GM19372 (cell line): Measurements from ENCODE around the gene TNRC6A.
"Not testable (repeated sequence)": the region's sequence is repeated elsewhere in the genome, so short reads cannot be mapped to it uniquely, and the experiment has no call there.

Source experiments
- ATAC-seq: cut with Tn5 transposase; IDR thresholded peaks from one replicate; pipeline ENCODE4 v1.9.1; 2021; ENCODE audit warnings: mild to moderate bottlenecking, low read depth, moderate library complexity; ENCODE audit not compliant: unreplicated experiment

The TNRC6A gene

DNA sequence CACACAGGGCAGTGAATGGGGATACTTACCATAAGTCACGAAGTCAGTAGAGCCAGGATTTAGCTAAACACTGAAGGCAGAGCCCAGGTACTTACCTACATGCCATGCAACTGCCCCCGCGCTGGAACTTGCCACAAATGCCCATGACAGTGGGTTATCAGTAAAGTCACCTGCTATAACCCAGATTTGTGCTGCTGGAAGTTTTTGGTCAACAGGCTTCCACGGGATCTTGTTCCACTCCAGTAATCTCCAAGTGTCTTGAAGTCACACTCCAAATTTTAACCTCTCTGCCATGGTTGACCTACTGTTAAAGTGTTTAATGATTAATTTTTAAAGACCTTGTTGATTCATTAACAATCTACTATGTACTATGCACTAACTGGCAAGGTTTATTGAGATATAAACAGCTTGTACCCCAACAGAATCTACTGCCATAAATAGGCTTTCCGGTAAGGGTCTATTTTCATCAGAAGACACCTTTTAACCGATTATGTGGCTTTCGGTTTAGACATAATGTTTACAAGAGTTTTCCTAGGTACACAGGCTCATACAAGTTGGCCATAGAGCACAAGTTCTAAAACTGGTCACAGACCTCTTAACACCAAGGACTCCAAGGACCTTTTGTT is 110.0 kb downstream of the TNRC6A start:
- no peak for ATAC-seq

DNA sequence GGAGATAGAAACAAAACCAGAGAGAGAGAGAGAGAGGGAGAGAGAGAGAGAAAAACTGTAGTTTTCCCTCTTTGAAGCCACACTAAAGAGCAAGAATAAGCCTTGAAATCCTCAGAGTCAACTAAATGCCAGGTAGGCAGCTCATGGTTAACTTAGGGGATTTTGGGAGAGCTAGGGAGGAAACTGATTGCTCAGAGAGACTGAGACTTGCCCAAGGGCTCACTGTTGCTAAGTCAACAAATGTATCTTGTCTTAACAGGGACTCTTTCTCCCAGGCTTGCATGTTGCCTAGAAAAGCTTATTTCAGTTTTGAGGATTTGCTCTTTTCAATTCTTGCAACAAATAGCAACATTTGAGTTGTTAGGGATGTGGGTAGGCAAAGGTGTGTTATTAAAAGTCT is 111.8 kb downstream of the TNRC6A start:
- no peak for ATAC-seq

DNA sequence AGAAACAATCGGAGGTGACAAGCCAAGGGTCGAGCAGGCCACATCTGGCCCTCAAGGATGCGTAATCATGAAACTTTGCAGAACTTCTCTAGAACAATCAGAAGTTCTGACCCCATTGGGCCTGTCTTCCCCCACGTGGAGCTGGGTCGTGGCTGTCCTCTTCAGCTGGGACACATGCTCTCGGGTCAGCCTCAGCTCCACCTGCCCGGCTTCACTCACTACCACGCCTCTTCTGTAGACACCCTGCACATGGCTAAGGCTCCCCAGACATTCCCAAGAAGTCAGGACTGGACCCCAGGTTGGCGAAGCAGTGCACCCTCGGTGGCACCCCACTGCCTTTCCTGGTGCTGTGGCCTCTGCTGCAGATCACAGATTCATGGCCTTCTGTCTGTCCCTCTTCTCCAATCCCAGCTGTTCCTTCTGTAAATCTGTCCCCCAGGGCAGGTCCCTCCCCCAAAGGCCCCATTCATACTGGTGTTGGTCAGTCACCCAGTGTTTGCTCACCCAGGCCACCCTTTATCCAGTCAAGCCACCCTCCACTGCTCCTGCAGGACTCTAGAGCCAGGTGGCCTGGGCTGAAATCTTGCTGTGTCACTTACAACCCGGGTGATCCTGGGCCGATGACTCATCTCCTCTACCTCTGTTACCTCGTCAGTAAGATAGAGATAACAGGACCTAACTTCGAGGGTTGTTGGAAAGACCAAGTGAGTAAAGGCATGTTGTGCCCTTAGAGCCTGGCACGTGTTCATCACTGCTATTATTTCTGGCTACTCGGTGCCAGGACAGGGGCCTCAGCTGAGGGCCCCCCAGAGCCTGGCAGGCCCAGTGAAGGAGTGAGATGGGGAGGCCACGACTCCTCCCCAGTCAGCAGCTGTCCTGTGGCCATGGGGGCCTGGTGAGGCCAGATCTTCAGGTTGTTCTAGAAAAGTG is 114.9 kb downstream of the TNRC6A start:
- no peak for ATAC-seq

DNA sequence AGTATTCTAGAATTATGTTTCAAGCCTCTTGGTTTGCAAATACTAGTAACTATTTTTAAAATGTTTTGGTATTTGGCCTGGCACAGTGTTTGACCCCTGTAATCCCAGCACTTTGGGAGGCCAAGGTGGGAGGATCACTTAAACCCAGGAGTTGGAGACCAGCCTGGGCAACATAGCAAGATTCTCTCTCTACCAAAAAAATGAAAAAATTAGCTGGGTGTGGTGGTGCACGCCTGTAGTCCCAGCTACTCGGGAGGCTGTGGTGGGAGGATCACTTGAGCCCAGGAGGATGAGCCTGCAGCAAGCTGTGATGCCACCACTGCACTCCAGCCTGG is 115.5 kb downstream of the TNRC6A start:
- ATAC-seq = not testable (repeated sequence)

DNA sequence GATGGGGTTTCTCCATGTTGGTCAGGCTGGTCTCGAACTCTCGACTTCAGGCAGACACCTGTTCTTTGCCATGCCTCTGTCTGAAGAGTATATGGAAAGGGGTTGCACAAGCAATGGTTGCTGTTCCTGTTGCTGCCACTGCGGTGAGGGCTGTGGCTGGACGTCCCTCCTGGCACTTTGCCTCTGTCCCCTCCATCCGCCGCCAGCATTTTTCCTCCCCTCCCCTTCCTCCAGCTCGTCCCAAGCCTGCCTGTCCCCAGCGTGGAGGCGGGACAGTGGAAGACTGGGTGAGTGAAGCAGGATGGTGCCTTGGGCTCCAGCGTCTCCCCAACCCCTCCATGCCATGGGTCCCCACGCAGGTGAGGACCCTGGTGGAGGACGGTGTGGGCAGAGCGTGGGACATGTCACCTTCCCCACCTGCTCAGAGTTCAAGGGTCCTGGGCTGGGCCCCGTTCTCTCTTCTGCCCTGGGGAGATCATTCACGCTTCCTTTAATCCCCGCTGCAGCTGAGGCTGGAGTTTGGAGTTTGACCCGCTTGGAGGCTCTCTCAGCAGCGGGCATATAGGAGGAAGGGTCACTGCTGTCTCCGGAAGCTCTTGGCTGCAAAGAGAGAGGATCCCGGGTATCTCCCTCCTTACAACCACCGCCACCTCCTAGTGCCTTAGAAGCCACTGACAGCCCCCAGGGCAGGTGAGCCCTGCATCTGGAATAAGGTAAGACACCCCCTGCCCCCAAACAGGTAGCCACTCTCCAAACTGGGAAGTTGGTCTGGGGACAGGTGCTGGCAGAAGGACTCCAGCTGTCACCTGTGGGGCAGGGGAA is 116.5 kb downstream of the TNRC6A start, which contains the start of gene SLC5A11:
Gene SLC5A11, plus strand, starts transcription at position 238 of the 822 bp plus-strand sequence. CDS start 12,681 bp downstream, outside the sequence.
- ATAC-seq = no peak

DNA sequence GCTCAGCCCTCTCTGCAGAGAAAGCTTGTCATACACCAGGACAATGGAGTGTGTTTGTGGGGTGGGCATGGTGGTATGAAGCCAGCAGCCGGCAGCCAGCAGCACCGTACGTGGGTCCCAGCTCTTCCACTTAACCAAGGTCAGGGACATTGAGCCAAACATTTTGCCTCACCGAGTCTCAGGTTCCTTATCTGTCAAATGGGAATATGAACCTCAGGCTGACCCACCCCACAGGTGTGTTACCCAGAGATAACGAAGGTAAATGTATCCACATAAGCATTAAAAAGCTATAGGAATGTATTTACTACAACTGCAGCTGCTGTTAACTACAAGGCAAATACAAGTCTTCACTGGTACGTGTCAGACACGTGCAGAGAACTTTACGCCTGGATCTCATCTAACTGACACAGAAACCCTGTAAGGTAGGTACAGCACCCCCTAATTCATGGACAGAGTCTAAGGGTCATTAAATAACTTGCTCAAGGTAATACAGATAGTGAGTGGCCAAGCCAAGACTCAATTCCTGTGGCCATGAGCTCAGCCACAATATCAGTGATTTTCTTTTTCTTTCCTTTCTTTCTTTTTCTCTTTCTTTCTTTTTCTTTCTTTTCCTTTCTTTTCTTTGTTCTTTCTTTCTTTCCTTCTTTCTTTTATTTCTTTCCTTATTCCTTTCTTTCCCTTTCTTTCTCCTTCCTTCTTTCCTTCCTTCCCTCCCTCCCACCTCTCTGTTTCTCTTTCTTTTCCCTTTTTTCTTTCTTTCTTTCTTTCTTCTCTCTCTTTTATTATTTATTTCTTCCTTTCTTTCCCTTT is 117.3 kb downstream of the TNRC6A start:
- no peak for ATAC-seq

DNA sequence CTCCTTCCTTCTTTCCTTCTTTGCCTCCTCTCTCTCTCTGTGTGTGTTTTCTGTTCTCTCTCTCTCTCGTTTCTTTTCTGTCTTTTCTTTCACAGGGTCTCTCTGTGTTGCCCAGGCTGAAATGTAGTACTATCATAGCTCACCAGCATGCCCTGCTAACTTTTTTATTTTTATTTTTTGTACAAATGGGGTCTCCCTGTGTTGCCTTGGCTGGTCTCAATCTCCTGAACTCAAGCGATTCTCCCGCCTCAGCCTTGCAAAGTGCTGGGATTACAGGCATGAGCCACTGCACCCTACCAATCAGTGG is 117.9 kb downstream of the TNRC6A start:
- no peak for ATAC-seq

DNA sequence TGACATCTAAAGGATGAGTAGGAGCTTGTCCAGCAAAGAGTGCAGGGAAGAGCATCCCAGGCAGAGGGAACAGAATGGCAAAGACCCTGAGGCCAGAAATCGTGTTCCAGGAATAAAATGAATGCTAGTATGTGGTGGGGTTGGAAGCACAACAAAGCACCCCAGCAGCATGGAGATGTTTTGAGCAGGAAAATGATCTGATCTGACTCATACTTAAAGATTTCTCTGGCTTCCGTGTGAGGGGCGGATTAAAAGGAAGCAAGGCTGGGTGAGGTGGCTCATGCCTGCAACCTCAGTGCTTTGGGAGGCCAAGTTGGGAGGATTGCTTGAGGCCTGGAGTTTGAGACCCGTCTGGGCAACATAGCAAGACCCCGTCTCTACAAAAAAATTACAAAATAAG is 118.6 kb downstream of the TNRC6A start:
- ATAC-seq = no peak

DNA sequence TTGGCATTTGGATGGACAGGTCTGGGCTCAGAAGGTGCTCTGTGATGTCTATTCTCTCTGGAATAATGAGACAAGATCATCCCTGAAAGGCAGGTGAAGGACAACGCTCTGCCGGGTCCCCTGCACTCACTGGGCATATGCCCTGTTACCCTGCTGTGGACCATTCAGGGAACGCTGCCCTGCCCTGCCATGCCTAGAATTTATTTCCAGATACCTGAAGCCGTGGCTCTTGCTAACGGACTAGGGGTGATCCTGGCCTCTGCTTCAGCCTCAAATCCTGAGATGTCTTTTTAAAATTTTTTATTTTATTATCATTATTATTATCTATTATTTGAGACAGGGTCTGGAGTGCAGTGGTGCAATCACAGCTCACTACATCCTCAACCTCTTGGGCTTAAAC is 120.2 kb downstream of the TNRC6A start:
- no peak for ATAC-seq

DNA sequence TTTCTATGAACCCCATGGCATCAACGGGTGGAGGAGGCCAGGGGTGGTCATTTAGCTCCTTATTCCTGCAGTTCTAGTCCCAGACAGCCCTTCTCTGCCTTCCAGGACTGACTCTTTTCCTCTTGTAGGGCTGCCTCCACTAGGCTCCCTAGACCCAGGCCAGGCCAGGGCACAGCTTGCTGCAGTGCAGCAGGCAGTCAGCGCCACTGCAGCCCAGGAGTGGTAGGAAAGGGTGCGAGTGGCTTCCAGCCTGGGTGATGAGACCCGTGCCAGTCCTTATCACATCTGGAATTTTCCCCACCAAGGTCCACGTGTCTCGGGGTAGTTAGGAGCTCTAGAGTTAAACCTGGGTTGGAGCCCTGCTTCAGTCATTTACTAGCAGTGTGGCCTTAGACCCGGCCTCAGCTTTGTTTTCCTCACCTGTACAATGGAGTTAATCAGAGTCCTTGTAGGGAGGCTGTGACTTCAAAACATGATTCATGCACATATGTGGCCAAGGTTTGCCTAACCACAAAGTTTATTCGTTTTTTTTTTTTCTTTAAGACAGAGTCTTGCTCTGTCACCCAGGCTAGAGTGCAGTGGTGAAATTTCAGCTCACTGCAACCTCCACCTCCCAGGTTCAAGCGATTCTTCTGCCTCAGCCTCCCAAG is 121.0 kb downstream of the TNRC6A start:
- ATAC-seq = no peak

DNA sequence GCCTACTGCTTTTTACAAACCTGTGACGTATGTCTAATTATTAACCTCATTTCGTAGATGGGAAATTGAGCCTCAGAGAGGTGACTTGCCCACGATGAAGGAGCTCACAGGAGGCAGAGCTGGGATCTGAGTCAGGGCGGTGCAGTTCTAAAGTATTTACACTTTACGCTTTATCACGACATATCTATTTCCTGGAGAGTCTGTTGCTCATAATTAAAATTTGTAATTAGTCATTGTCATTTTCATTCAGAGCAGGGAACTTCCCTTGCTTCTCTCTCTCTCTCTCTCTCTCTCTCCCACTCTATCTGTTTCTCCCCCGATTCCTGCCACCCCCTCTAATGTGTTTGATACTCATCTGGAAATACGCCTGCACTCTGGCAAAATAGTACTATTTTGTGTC is 122.2 kb downstream of the TNRC6A start:
- ATAC-seq = no peak

DNA sequence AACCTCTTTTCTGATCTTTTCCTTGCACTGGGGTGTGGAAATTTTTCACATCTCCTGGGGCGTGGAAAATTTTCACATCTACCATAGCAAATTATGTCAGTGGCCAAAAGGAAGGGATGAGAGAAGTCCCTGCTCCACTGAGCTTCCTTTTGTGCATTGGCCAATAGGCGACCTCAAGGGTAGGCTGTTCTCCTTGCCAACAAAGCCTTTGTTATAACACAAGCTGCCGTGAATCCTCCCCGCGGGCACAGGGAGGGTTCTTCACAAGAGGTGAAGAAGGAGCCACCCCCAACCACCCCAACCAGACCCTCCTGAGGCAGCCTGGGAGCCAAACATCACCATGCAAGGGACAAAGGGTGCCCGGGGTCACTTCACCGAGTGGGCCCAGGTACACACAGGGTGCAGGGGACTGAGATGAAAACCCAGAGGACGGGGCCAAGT is 122.8 kb downstream of the TNRC6A start:
- ATAC-seq = no peak

DNA sequence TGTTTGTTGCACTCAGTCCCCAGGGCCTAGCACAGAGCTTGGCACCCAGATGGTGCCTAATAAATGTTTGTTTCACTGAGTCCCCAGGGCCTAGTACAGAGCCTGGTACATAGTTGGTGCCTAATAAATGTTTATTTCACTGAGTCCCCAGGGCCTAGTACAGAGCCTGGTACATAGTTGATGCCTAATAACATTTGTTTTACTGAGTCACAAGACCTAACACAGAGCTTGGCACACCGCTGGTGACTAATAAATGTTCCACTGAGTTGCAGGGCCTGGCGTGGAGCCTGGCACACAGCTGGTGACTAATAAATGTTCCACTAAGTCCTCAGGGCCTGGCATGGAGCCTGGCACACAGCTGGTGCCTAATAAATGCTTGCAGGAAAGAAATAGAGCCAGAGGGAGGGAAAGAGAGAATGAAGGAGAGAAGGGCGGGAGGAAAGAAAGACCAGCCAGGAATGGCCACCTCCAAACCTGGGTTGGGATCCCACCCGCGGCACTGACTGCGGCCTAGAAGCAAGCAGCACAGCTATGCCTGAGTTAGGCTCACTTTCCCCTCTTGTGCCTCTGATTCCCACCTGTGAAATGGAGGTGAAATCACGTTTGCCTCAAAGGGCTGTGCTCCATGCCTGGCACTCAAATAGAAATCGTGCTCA is 123.8 kb downstream of the TNRC6A start:
- ATAC-seq = no peak

DNA sequence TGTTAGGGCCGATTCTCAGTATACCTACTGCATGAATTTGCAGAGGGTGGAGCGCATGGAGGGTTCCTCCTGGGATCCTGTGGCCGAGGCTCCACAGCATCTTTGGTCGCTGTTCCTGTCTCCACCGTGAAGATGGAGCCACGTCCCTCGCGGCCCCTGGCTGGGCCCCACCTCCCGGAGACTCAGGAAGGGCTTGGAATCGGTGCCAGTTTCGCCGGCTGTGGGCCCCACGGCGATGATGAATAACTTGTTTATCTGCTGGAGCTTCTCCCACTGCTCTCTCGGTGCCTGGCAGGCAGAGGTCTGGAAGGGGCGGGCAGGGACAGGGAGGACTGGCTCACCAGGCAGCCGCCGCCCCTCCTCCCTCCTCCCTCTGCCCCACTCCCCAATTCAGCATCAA is 124.4 kb downstream of the TNRC6A start:
- no peak for ATAC-seq

DNA sequence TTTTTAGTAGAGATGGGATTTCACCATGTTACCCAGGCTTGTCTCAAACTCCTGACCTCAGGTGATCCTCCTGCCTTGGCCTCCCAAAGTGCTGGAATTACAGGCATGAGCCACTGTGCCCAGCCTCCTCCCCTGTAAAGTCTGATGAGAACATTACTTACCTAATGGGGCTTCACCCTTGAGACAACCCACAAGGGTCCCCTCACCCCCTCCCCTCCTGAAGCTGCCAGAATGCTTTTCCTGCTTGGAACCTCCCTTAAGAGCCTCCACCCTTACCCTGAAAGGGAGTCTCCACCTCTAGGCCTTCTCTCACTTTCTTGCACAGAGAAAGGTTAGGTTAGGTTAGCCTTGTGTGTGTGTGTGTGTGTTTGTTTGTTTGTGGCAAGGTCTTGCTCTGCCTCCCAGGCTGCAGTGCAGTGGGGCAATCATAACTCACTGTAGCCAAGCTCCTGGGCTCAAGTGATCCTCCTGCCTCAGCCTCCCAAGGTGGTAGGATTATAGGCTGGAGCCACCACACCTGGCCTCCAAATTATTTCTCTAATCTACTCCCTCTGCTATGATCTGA is 125.2 kb downstream of the TNRC6A start:
- ATAC-seq = no peak

DNA sequence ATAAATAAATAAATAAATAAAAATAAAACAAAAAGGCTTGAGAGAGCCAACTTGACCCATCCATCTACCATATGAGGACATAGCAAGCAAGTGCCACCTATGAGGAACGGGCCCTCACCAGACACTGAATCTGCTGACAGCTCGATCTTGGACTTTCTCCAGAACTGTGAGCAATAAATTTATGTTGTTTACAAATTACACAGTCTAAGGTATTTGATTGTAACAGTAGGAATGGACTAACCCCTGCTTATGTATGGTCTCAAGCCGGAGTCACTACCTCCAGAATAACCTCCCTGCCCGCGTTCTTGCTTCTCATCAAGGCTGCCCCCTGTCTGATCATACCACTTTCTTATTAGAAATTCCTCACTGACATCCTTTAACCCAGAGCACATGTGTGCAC is 126.2 kb downstream of the TNRC6A start:
- ATAC-seq = no peak

DNA sequence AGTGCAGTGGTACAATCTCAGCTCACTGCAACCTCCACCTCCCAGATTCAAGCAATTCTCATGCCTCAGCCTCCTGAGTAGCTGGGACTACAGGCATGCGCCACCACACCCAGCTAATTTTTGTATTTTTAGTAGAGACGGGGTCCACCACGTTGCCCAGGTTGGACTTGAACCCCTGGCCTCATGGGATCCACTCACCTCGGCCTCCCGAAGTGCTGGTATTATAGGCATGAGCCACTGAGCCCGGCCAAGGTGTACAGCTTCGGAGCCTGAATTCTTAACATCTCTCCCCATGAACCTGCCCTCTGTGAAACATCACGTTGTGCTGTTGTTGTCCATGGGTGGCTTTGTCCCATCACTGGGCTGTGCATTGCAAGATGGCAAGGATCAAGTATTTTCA is 127.4 kb downstream of the TNRC6A start:
- not testable (repeated sequence) for ATAC-seq

DNA sequence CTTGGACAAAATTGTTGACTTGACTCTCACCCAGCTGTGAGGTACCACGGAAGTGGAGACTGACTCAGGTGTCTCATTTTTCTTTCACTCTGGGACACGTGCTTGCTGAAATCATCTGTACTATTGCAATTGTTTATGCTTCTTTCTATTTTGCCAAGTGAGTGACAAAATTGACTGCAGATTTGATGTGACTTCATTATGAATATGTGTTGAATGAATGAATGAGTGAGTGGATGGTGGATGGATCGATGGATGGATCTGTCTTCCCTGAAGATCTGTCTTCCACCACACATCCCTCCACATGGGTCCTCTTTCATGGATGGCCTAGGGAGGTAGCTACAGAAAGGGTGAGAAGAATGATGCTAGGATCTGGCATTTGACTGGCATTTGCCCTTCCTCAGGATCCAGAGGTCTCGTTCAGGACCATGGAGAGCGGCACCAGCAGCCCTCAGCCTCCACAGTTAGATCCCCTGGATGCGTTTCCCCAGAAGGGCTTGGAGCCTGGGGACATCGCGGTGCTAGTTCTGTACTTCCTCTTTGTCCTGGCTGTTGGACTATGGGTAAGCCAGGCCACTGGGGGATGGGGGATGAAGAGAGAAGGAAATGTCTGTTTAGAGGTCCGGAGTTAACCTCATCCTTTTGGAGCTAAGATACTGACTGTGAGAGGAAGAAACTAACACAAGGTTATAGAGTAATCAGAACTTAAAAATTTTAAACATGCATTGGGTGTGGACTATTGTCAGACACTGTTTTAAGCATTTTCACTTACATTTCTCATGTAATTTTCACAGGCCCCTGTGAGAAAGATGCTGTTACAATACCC is 129.0 kb downstream of the TNRC6A start:
- no peak for ATAC-seq
